ENCODE results near the gene PI16.
A peak's percentile ranks its signal among the peaks of the same experiment; 100 is the strongest.

Gene PI16

GRCh38 chr6:36917541-36918193 lies 36.9 kb upstream of the PI16 start:
- Mint-ChIP-seq H3K27me3 (ENCODE audit: low read depth) (no peaks in the 10 kb centered on the region), H3K4me3 (no peak overlapping the region), H3K36me3 (ENCODE audit: low read depth) (peaks cover 36% of the 10 kb centered on the region), H3K9me3 (no peaks in the 10 kb centered on the region), H3K27ac (peak overlapping the region in 2 of 3 experiments; percentile 83 to 87), H3K4me1 (peaks cover 13% of the 10 kb centered on the region)
- TF ChIP-seq CTCF (IDR thresholded peaks at IDR 0.05; ENCODE audit: unreplicated experiment in 3 of 3) = no peak

GRCh38 chr6:36920049-36920448 lies 34.5 kb upstream of the PI16 start:
- H3K27ac Mint-ChIP-seq = no peak overlapping the region
- H3K4me3 Mint-ChIP-seq = no peak overlapping the region
- H3K36me3 Mint-ChIP-seq (ENCODE audit: low read depth) = peaks cover 32% of the 10 kb centered on the region

GRCh38 chr6:36920546-36920945 lies 34.0 kb upstream of the PI16 start:
- no peak overlapping the region for H3K4me3 Mint-ChIP-seq
- no peak overlapping the region for H3K27ac Mint-ChIP-seq
- H3K4me1 Mint-ChIP-seq = peaks cover 27% of the 10 kb centered on the region
- H3K27me3 Mint-ChIP-seq (ENCODE audit: low read depth) = no peaks in the 10 kb centered on the region
- no peak for TF ChIP-seq CTCF (IDR thresholded peaks at IDR 0.05; ENCODE audit: unreplicated experiment in 3 of 3)
- H3K9me3 Mint-ChIP-seq = no peaks in the 10 kb centered on the region
- peaks cover 29% of the 10 kb centered on the region for H3K36me3 Mint-ChIP-seq (ENCODE audit: low read depth)

More at GRCh38 chr6:36920049-36920448, 34.5 kb upstream of the PI16 start:
- Mint-ChIP-seq H3K4me1 (peaks cover 22% of the 10 kb centered on the region), H3K9me3 (no peaks in the 10 kb centered on the region), H3K27me3 (ENCODE audit: low read depth) (no peaks in the 10 kb centered on the region)
- no peak for TF ChIP-seq CTCF (IDR thresholded peaks at IDR 0.05; ENCODE audit: unreplicated experiment in 3 of 3)

- H3K36me3 Mint-ChIP-seq (ENCODE audit: low read depth) = peaks cover 22% of the 10 kb centered on the region
- no peak overlapping the region for H3K4me3 Mint-ChIP-seq
- TF ChIP-seq CTCF (IDR thresholded peaks at IDR 0.05; ENCODE audit: unreplicated experiment in 3 of 3) = no peak
- peak overlapping the region; percentile 29 to 80 (median 34) for H3K27ac Mint-ChIP-seq
- peaks cover 47% of the 10 kb centered on the region for H3K4me1 Mint-ChIP-seq
- H3K27me3 Mint-ChIP-seq (ENCODE audit: low read depth) = no peaks in the 10 kb centered on the region
- H3K9me3 Mint-ChIP-seq = no peaks in the 10 kb centered on the region
Observed at GRCh38 chr6:36924131-36924530, 30.4 kb upstream of the PI16 start.

GRCh38 chr6:36924778-36925374 lies 29.7 kb upstream of the PI16 start:
- no peaks in the 10 kb centered on the region for H3K27me3 Mint-ChIP-seq (ENCODE audit: low read depth)
- peak overlapping the region; percentile 29 to 80 (median 34) for H3K27ac Mint-ChIP-seq
- no peak for TF ChIP-seq CTCF (IDR thresholded peaks at IDR 0.05; ENCODE audit: unreplicated experiment in 3 of 3)
- H3K9me3 Mint-ChIP-seq = no peaks in the 10 kb centered on the region
- H3K4me3 Mint-ChIP-seq = no peak overlapping the region
- peaks cover 54% of the 10 kb centered on the region for H3K4me1 Mint-ChIP-seq
- peaks cover 15% of the 10 kb centered on the region for H3K36me3 Mint-ChIP-seq (ENCODE audit: low read depth)

GRCh38 chr6:36925809-36926208 lies 28.7 kb upstream of the PI16 start:
- no peak for TF ChIP-seq CTCF (IDR thresholded peaks at IDR 0.05; ENCODE audit: unreplicated experiment in 3 of 3)
- Mint-ChIP-seq H3K27me3 (ENCODE audit: low read depth) (no peaks in the 10 kb centered on the region), H3K9me3 (no peaks in the 10 kb centered on the region), H3K4me1 (peaks cover 63% of the 10 kb centered on the region), H3K4me3 (no peak overlapping the region), H3K27ac (peak overlapping the region in 2 of 3 experiments; percentile 31 to 61), H3K36me3 (ENCODE audit: low read depth) (peaks cover 13% of the 10 kb centered on the region)
